Measurements from ENCODE around the gene ULK4.
"Not testable (repeated sequence)": the region's sequence is repeated elsewhere in the genome, so short reads cannot be mapped to it uniquely, and the experiment has no call there.

ULK4 gene

GRCh38 chr3:41417574-41417973, 544.3 kb downstream of the ULK4 start:
- no peak for DNase-seq

GRCh38 chr3:41411065-41411464, 550.8 kb downstream of the ULK4 start:
- no peak for DNase-seq

- DNase-seq, result no peak
Observed at GRCh38 chr3:41405466-41405865, 556.4 kb downstream of the ULK4 start.

- no peak for DNase-seq
Observed at GRCh38 chr3:41404582-41404981, 557.3 kb downstream of the ULK4 start.

GRCh38 chr3:41394896-41395295, 567.0 kb downstream of the ULK4 start:
- no peak for DNase-seq

- DNase-seq, result not testable (repeated sequence)
Observed at GRCh38 chr3:41370765-41371535, 591.0 kb downstream of the ULK4 start.

- no peak for DNase-seq
Observed at GRCh38 chr3:41370307-41370706, 591.6 kb downstream of the ULK4 start.

- DNase-seq, result no peak
Observed at GRCh38 chr3:41369838-41370237, 592.1 kb downstream of the ULK4 start.

GRCh38 chr3:41365973-41366372, 595.9 kb downstream of the ULK4 start:
- no peak for DNase-seq

GRCh38 chr3:41364736-41365135, 597.2 kb downstream of the ULK4 start:
- DNase-seq, result no peak

GRCh38 chr3:41363830-41364523, 597.9 kb downstream of the ULK4 start:
- no peak for DNase-seq

- DNase-seq, result no peak
Observed at GRCh38 chr3:41362638-41363559, 599.0 kb downstream of the ULK4 start.

GRCh38 chr3:41357271-41357670, 604.6 kb downstream of the ULK4 start:
- DNase-seq, result no peak

- no peak for DNase-seq
Observed at GRCh38 chr3:41356775-41357174, 605.1 kb downstream of the ULK4 start.

GRCh38 chr3:41352510-41352909, 609.4 kb downstream of the ULK4 start:
- no peak for DNase-seq

GRCh38 chr3:41350441-41350840, 611.5 kb downstream of the ULK4 start:
- no peak for DNase-seq

- DNase-seq, result no peak
Observed at GRCh38 chr3:41348401-41348800, 613.5 kb downstream of the ULK4 start.

- DNase-seq, result no peak
Observed at GRCh38 chr3:41346698-41347270, 615.1 kb downstream of the ULK4 start.

GRCh38 chr3:41345788-41346187, 616.1 kb downstream of the ULK4 start:
- no peak for DNase-seq

- DNase-seq, result no peak
Observed at GRCh38 chr3:41339758-41340157, 622.1 kb downstream of the ULK4 start.

- no peak for DNase-seq
Observed at GRCh38 chr3:41338276-41338675, 623.6 kb downstream of the ULK4 start.

GRCh38 chr3:41334426-41334825, 627.5 kb downstream of the ULK4 start:
- DNase-seq, result no peak

- DNase-seq, result no peak
Observed at GRCh38 chr3:41331041-41331440, 630.9 kb downstream of the ULK4 start.
